Measurements from ENCODE around the gene GSTM2. TPM values are rescaled to one million over a fixed set of nuclear protein-coding genes. Genes with fewer than 3 reads are reported as not detected.

The GSTM2 gene
- total RNA-seq, 1 experiment from 2014 or later = 14.9 TPM

GRCh38 chr1:109618661-109619575, 48.9 kb upstream of the GSTM2 start:
- Histone ChIP-seq H3K9ac (ENCODE audit: extremely low read depth, insufficient read length, low read length) (peak overlapping the region; percentile 5), H4K8ac (replicated peaks; ENCODE audit: insufficient read length, low read depth, low read length) (no peak overlapping the region), H3K14ac (ENCODE audit: insufficient read depth, low read length) (peak overlapping the region; percentile 84; the same call in 1 of the 2 replicates), H3K79me2 (ENCODE audit: insufficient read depth, low read length) (peaks cover 6% of the 10 kb centered on the region; the same call in 1 of the 2 replicates), H2BK5ac (ENCODE audit: insufficient read length, low read length) (no peak overlapping the region), H2BK120ac (ENCODE audit: low read depth, low read length, poor library complexity, severe bottlenecking) (no peak overlapping the region), H4K91ac (ENCODE audit: insufficient read length, low read depth, low read length) (no peak overlapping the region), H3K27me3 (ENCODE audit: insufficient read depth, low read length) (no peaks in the 10 kb centered on the region), H3K27ac (ENCODE audit: insufficient read length, low read depth, low read length) (no peak overlapping the region), H3K56ac (ENCODE audit: insufficient read length, low read depth, low read length) (no peak overlapping the region), H3K23me2 (ENCODE audit: insufficient read length, low read depth, low read length, poor library complexity, severe bottlenecking) (peaks cover 12% of the 10 kb centered on the region), H2BK12ac (ENCODE audit: insufficient read length, low read depth, low read length) (no peak overlapping the region), H4K20me1 (ENCODE audit: control insufficient read depth, insufficient read depth, insufficient read length) (peaks cover 2% of the 10 kb centered on the region), H2BK15ac (ENCODE audit: low read depth, low read length) (no peak overlapping the region), H3K18ac (ENCODE audit: insufficient read length, low read depth, low read length) (peak overlapping the region; percentile 12), H3K9me3 (ENCODE audit: control insufficient read depth, low read depth, low read length) (no peaks in the 10 kb centered on the region), H3K4ac (ENCODE audit: low read depth, low read length) (no peak overlapping the region; the same call in 1 of the 2 replicates), H3K4me2 (ENCODE audit: insufficient read depth, insufficient read length, low read length) (peak overlapping the region; percentile 97), H2BK20ac (ENCODE audit: low read depth, low read length, poor library complexity, severe bottlenecking) (no peak overlapping the region), H2AK5ac (ENCODE audit: insufficient read length, low read length) (no peak overlapping the region), H3K23ac (ENCODE audit: insufficient read length, low read depth, low read length) (no peak overlapping the region), H3T11ph (ENCODE audit: low read length) (no peak overlapping the region), H3K4me1 (ENCODE audit: insufficient read depth, low read length) (no peaks in the 10 kb centered on the region; the same call in 1 of the 2 replicates), H4K5ac (ENCODE audit: insufficient read length, low read depth, low read length) (no peak overlapping the region), H2AFZ (ENCODE audit: low read length) (peak overlapping the region; percentile 10), H3K79me1 (ENCODE audit: insufficient read depth, low read depth, low read length, poor library complexity, severe bottlenecking) (no peaks in the 10 kb centered on the region)
- no CpG with 5 or more reads among the region's 9 CpGs for WGBS (ENCODE audit: extremely low coverage, insufficient read length, low lambda C conversion rate)
- H3K9me3 Mint-ChIP-seq = no peaks in the 10 kb centered on the region
- DNase-seq = no peak
- peak overlapping the region; percentile 93 to 94 for H3K4me3 Mint-ChIP-seq
- TF ChIP-seq CTCF (conservative IDR thresholded peaks at IDR 0.05) = no peak
- no peaks in the 10 kb centered on the region; the same call in 1 of the 2 replicates for H3K27me3 Mint-ChIP-seq (ENCODE audit: low read depth)
- peaks cover 38 to 49% of the 10 kb centered on the region in 2 experiments for H3K4me1 Mint-ChIP-seq
- H3K36me3 Mint-ChIP-seq (ENCODE audit: insufficient read depth in 1 of 3, low read depth in 3 of 3) = no peaks in the 10 kb centered on the region; a peak in 1 of 7 replicates
- peak overlapping the region; percentile 67 to 95 (median 91); a peak in 4 of 7 replicates for H3K27ac Mint-ChIP-seq
